ENCODE results near the gene MRPS6. TPM values are rescaled to one million over a fixed set of nuclear protein-coding genes. Genes with fewer than 3 reads are reported as not detected.

MRPS6 gene
- total and polyA plus RNA-seq, 2 of the 13 experiments (the other 11 are each of a cell fraction or from before 2014, with no cell fraction given) = 14.2 to 26.9 TPM

DNA sequence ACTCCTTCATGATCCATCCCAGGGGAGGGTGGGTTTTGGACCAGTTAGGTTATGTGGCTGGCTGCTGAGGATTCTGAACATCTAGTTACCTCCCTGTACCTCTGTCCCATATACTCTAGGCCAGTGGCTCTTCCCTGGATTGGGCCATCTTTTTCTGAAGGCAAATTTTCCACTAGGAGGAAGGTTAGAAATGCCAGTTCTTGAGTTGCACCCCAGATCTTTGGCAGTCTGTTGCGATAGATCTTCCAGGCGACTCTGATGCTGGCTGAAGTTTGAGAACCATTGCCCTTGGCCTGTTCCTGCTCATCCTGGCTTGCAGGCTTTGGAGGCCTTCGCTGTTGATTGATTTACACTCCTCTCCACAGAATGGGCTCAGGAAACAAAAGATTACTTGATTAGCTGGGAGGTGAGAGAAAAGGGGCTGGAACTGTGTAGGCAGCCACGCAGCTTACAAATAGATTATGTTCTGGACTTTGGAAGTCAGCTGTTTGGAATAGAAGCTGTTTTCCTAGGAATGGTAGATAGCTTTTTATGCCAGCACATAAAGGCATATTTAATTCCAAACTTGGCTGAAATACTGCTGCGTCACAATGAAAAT lies 110.1 kb downstream of the MRPS6 start (continued):
- TF ChIP-seq, protein P1, sequence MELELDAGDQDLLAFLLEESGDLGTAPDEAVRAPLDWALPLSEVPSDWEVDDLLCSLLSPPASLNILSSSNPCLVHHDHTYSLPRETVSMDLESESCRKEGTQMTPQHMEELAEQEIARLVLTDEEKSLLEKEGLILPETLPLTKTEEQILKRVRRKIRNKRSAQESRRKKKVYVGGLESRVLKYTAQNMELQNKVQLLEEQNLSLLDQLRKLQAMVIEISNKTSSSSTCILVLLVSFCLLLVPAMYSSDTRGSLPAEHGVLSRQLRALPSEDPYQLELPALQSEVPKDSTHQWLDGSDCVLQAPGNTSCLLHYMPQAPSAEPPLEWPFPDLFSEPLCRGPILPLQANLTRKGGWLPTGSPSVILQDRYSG (CRISPR knock-in tag; IDR thresholded peaks at IDR 0.05) = no peak
- TF ChIP-seq, protein P2, sequence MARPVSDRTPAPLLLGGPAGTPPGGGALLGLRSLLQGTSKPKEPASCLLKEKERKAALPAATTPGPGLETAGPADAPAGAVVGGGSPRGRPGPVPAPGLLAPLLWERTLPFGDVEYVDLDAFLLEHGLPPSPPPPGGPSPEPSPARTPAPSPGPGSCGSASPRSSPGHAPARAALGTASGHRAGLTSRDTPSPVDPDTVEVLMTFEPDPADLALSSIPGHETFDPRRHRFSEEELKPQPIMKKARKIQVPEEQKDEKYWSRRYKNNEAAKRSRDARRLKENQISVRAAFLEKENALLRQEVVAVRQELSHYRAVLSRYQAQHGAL (CRISPR knock-in tag; IDR thresholded peaks at IDR 0.05; ENCODE audit: not compliant biosample characterization) = no peak
- TF ChIP-seq, protein P3, sequence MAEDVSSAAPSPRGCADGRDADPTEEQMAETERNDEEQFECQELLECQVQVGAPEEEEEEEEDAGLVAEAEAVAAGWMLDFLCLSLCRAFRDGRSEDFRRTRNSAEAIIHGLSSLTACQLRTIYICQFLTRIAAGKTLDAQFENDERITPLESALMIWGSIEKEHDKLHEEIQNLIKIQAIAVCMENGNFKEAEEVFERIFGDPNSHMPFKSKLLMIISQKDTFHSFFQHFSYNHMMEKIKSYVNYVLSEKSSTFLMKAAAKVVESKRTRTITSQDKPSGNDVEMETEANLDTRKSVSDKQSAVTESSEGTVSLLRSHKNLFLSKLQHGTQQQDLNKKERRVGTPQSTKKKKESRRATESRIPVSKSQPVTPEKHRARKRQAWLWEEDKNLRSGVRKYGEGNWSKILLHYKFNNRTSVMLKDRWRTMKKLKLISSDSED (CRISPR knock-in tag; IDR thresholded peaks at IDR 0.05) = no peak
- no peak for TF ChIP-seq ZKSCAN5 (CRISPR knock-in tag; IDR thresholded peaks at IDR 0.05)
- peak; percentile 55 for TF ChIP-seq HNF4A (CRISPR knock-in tag; IDR thresholded peaks at IDR 0.05)
- TF ChIP-seq, protein P4, sequence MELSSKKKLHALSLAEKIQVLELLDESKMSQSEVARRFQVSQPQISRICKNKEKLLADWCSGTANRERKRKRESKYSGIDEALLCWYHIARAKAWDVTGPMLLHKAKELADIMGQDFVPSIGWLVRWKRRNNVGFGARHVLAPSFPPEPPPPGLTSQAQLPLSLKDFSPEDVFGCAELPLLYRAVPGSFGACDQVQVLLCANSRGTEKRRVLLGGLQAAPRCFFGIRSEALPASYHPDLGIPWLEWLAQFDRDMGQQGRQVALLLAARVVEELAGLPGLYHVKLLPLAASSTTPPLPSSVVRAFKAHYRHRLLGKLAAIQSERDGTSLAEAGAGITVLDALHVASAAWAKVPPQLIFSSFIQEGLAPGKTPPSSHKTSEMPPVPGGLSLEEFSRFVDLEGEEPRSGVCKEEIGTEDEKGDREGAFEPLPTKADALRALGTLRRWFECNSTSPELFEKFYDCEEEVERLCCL (CRISPR knock-in tag; IDR thresholded peaks at IDR 0.05; ENCODE audit: borderline replicate concordance) = no peak
- TF ChIP-seq, protein P5, sequence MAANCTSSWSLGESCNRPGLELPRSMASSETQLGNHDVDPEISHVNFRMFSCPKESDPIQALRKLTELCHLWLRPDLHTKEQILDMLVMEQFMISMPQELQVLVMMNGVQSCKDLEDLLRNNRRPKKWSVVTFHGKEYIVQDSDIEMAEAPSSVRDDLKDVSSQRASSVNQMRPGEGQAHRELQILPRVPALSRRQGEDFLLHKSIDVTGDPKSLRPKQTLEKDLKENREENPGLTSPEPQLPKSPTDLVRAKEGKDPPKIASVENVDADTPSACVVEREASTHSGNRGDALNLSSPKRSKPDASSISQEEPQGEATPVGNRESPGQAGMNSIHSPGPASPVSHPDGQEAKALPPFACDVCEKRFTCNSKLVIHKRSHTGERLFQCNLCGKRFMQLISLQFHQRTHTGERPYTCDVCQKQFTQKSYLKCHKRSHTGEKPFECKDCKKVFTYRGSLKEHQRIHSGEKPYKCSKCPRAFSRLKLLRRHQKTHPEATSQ (CRISPR knock-in tag; IDR thresholded peaks at IDR 0.05; ENCODE audit: borderline replicate concordance) = no peak
- no peak for TF ChIP-seq THAP11 (CRISPR knock-in tag; IDR thresholded peaks at IDR 0.05)
- no peak for TF ChIP-seq ZNF33A (CRISPR knock-in tag; IDR thresholded peaks at IDR 0.05; ENCODE audit: borderline replicate concordance)

Measured in HepG2 (cell line).